ENCODE measurements around the gene ST3GAL6.

DNA sequence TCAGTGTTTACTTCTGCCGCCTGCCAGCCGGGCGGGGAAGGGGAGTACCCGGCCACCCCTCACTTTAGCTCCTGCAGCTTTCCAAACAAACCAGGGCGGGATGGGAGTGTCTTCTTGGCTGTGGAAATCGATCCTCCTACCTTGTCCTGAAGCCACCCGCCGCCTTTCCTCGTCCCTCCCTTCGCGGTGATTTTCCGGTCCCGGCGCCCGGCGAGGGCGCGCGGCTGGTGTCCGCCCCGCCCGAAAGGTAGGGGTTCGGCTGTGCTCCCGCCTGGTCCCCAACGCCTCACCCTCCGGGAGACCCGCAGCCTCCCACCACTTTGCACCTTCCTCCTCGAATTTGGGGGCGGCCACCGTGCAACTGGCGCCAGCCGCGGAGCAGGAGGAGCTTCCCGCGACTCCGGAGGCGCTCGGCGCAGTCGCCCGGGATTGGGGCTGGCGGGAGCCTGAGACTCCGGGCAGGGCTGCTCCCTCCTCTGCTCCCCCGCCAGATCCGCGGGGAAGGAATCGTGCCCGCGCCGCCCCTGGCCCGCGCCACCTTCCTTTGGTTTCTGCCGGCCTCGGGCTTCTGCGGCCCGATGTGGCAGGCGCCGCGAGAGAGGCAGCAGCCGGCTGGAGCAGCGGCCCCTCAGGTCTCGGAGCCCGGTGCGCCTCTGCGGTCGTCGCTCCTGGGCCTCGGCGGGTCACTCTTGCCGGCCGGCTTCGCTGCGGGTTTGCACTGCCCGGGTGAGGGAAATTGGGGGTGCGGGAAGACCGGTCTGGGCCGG, 30.7 kb upstream of the ST3GAL6 start:
- TF ChIP-seq POLR2AphosphoS5 (IDR thresholded peaks at IDR 0.05) (no peak), TAF1 (IDR thresholded peaks at IDR 0.05; ENCODE audit: low read depth) (no peak)
- TF ChIP-seq, protein P1, sequence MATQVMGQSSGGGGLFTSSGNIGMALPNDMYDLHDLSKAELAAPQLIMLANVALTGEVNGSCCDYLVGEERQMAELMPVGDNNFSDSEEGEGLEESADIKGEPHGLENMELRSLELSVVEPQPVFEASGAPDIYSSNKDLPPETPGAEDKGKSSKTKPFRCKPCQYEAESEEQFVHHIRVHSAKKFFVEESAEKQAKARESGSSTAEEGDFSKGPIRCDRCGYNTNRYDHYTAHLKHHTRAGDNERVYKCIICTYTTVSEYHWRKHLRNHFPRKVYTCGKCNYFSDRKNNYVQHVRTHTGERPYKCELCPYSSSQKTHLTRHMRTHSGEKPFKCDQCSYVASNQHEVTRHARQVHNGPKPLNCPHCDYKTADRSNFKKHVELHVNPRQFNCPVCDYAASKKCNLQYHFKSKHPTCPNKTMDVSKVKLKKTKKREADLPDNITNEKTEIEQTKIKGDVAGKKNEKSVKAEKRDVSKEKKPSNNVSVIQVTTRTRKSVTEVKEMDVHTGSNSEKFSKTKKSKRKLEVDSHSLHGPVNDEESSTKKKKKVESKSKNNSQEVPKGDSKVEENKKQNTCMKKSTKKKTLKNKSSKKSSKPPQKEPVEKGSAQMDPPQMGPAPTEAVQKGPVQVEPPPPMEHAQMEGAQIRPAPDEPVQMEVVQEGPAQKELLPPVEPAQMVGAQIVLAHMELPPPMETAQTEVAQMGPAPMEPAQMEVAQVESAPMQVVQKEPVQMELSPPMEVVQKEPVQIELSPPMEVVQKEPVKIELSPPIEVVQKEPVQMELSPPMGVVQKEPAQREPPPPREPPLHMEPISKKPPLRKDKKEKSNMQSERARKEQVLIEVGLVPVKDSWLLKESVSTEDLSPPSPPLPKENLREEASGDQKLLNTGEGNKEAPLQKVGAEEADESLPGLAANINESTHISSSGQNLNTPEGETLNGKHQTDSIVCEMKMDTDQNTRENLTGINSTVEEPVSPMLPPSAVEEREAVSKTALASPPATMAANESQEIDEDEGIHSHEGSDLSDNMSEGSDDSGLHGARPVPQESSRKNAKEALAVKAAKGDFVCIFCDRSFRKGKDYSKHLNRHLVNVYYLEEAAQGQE (IDR thresholded peaks at IDR 0.05; ENCODE audit: borderline replicate concordance): no peak
- TF ChIP-seq, protein P2, sequence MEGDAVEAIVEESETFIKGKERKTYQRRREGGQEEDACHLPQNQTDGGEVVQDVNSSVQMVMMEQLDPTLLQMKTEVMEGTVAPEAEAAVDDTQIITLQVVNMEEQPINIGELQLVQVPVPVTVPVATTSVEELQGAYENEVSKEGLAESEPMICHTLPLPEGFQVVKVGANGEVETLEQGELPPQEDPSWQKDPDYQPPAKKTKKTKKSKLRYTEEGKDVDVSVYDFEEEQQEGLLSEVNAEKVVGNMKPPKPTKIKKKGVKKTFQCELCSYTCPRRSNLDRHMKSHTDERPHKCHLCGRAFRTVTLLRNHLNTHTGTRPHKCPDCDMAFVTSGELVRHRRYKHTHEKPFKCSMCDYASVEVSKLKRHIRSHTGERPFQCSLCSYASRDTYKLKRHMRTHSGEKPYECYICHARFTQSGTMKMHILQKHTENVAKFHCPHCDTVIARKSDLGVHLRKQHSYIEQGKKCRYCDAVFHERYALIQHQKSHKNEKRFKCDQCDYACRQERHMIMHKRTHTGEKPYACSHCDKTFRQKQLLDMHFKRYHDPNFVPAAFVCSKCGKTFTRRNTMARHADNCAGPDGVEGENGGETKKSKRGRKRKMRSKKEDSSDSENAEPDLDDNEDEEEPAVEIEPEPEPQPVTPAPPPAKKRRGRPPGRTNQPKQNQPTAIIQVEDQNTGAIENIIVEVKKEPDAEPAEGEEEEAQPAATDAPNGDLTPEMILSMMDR (IDR thresholded peaks at IDR 0.05; ENCODE audit: poor library complexity, severe bottlenecking): no peak
